PC-9 (cell line): ENCODE data around the gene TTLL13.

ENCODE experiments used
- EZH2 ChIP-seq: fragments of 200-600 bp; sonication (generic); IDR thresholded peaks from 2 replicates; pipeline ENCODE4 v1.8.0; 2017; ENCODE audit warnings: antibody characterized with exemption, low read depth
- TF ChIP-seq, protein P1 (sequence below): fragments of 200-600 bp; sonication (generic); conservative IDR thresholded peaks from 2 replicates; pipeline ENCODE4 v1.6.1; 2017; ENCODE audit warnings: mixed run types, antibody characterized with exemption, mild to moderate bottlenecking, moderate library complexity

DNA sequence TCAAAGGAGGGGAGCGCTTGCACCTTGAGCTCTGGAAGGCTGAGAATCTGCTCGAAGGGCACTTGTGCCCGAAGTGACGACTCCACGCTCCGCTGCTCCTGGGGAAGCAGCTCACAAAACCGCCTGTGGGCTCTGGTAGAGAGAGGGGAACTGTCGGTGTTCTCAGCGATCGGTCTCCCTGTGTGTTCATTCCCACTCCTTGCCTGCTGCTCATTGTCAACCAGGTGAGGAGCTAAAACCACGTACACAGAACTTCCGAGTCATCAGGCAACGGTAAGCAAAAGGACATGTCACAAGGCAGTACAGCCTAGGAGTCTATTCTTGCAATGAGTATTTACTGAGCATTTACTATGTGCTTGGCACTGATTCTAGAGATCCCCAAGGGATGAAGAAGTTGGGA, 17.2 kb upstream of the TTLL13 start:
- TF ChIP-seq, protein P1, sequence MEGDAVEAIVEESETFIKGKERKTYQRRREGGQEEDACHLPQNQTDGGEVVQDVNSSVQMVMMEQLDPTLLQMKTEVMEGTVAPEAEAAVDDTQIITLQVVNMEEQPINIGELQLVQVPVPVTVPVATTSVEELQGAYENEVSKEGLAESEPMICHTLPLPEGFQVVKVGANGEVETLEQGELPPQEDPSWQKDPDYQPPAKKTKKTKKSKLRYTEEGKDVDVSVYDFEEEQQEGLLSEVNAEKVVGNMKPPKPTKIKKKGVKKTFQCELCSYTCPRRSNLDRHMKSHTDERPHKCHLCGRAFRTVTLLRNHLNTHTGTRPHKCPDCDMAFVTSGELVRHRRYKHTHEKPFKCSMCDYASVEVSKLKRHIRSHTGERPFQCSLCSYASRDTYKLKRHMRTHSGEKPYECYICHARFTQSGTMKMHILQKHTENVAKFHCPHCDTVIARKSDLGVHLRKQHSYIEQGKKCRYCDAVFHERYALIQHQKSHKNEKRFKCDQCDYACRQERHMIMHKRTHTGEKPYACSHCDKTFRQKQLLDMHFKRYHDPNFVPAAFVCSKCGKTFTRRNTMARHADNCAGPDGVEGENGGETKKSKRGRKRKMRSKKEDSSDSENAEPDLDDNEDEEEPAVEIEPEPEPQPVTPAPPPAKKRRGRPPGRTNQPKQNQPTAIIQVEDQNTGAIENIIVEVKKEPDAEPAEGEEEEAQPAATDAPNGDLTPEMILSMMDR, result no peak
- no peak for TF ChIP-seq EZH2
